Nephron (organoid): ENCODE data around the gene RAD23B.

ENCODE experiments used
- H3K27ac Mint-ChIP-seq, 3 experiments: 2 replicates each; pipeline ENCODE4 v1.8.0; 2020; ENCODE audit warnings: mixed read lengths in 3 of 3, mild to moderate bottlenecking in 2 of 3, moderate library complexity in 1 of 3
- H3K27me3 Mint-ChIP-seq: 2 replicates; pipeline ENCODE4 v1.8.0; 2021; ENCODE audit warnings: low read depth, mild to moderate bottlenecking, moderate library complexity, mixed read lengths
- H3K36me3 Mint-ChIP-seq: 2 replicates; pipeline ENCODE4 v1.8.0; 2020; ENCODE audit warnings: low read depth, mixed read lengths
- H3K4me1 Mint-ChIP-seq: 2 replicates; pipeline ENCODE4 v1.8.0; 2020; ENCODE audit warnings: mixed read lengths
- H3K4me3 Mint-ChIP-seq, 3 experiments: 2 replicates each; pipeline ENCODE4 v1.8.0; 2020; ENCODE audit warnings: mild to moderate bottlenecking in 3 of 3, mixed read lengths in 3 of 3, moderate library complexity in 2 of 3
- H3K9me3 Mint-ChIP-seq: 2 replicates; pipeline ENCODE4 v1.8.0; 2020; ENCODE audit warnings: mixed read lengths
- TF ChIP-seq, protein P1 (sequence below), 3 experiments: fragments of 200-600 bp; sonication (generic); IDR thresholded peaks; one replicate each; pipeline ENCODE4 v1.5.0; 2021; ENCODE audit warnings: antibody characterized with exemption in 3 of 3; ENCODE audit not compliant: unreplicated experiment in 3 of 3

Gene RAD23B

DNA sequence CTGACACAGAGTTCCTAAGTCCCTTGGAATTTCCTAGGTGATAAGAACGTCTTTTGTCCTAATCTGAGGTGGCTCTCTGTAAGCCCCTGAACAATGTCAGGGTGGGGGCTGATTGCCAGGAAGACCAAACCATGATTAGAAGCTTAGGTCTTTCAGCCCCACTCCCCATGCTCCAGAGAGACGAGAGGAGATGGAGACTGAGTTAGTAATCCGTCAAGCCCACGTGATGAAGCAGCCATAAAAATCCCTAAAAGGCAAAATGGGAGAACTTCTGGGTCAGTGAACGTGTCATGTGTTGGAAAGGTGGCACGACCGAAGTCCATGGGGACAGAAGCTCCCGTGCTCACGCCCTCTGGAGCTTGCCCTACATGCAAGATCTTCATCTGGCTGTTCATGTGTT lies 85.6 kb downstream of the RAD23B start:
- H3K9me3 Mint-ChIP-seq = no peaks in the 10 kb centered on the region
- peaks cover 4% of the 10 kb centered on the region for H3K27me3 Mint-ChIP-seq
- no peak overlapping the region for H3K4me3 Mint-ChIP-seq
- no peaks in the 10 kb centered on the region for H3K36me3 Mint-ChIP-seq
- H3K4me1 Mint-ChIP-seq = peaks cover 2% of the 10 kb centered on the region
- TF ChIP-seq, protein P1, sequence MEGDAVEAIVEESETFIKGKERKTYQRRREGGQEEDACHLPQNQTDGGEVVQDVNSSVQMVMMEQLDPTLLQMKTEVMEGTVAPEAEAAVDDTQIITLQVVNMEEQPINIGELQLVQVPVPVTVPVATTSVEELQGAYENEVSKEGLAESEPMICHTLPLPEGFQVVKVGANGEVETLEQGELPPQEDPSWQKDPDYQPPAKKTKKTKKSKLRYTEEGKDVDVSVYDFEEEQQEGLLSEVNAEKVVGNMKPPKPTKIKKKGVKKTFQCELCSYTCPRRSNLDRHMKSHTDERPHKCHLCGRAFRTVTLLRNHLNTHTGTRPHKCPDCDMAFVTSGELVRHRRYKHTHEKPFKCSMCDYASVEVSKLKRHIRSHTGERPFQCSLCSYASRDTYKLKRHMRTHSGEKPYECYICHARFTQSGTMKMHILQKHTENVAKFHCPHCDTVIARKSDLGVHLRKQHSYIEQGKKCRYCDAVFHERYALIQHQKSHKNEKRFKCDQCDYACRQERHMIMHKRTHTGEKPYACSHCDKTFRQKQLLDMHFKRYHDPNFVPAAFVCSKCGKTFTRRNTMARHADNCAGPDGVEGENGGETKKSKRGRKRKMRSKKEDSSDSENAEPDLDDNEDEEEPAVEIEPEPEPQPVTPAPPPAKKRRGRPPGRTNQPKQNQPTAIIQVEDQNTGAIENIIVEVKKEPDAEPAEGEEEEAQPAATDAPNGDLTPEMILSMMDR (IDR thresholded peaks at IDR 0.05; ENCODE audit: unreplicated experiment in 3 of 3) = no peak
- H3K27ac Mint-ChIP-seq = no peak overlapping the region

DNA sequence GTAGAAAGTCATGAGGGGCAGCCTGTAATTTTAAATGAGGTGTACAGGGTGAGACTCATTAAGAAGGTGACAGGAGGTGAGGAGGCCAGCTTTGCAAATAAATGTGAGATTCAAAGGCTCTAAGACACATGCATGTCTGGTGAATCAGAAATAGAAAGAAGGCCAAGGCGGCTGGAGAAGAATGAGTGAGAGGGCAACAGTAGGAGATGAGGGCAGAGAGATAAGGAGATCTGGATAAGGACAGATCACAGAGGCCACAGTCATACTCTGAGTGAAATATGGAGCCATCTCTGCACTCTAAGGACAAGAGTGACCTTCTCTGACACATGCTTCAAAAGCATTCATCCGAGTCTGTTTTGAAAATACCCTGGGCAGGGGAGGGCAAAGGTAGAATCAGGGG lies 90.7 kb downstream of the RAD23B start:
- Mint-ChIP-seq H3K4me1 (no peaks in the 10 kb centered on the region), H3K36me3 (no peaks in the 10 kb centered on the region), H3K4me3 (no peak overlapping the region), H3K27me3 (peaks cover 4% of the 10 kb centered on the region), H3K9me3 (no peaks in the 10 kb centered on the region), H3K27ac (no peak overlapping the region)
- TF ChIP-seq, protein P1 (IDR thresholded peaks at IDR 0.05; ENCODE audit: unreplicated experiment in 3 of 3) = no peak

DNA sequence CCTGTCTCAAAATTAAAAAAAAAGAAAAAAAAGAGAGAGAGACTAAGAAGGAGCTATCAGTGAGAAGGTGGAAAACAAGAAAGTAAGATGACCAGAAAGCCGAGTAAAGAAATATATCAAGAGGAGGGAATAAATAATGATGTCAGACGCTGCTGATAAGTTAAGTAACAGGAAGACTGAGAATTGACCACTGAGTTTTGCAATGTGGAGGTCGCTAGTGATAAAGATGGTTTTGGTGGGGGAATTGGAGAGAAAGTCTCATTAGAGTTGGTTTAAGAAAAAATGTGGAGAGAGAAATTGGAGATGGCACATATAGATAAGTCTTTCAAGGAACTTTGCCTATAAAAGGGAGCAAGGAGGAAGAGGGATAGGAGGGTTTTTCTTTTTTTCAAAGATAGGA lies 91.9 kb downstream of the RAD23B start:
- Mint-ChIP-seq H3K27ac (no peak overlapping the region), H3K36me3 (no peaks in the 10 kb centered on the region), H3K9me3 (no peaks in the 10 kb centered on the region), H3K4me1 (no peaks in the 10 kb centered on the region), H3K27me3 (peaks cover 4% of the 10 kb centered on the region), H3K4me3 (no peak overlapping the region)
- TF ChIP-seq, protein P1 (IDR thresholded peaks at IDR 0.05; ENCODE audit: unreplicated experiment in 3 of 3) = no peak

DNA sequence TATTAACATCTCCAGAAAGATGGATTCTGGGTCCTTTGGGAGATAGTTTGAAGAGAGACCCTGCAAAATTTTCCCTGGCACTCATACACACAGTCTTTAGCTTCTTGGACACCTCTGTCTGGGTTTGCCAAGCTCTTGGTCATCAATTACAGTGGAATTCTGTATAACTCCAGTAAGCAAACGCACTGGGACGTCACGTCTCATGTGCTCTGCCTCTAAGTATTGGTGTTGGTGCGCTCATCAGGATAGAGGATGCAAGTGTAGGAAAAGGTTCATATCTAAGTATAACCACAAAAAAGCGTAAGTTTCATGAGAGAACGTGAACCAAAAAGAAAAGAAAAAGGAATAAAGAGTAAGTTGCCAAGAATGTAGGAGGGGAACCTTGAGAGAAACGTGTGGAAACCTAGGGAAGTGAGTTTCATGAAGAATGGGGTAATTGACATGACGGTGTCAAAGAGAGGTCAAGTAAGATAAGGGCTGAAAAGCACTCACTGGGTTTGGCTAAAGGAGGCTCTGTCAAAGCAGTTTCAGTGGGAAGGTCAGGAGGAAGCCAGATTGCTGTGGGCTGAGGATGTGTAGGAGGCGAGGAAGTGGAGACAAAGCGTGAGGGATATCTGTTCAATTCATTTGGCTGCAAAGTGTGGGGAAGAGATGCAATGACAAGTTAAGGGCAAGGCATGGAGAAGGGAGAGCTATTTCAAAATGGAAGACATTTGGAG lies 92.7 kb downstream of the RAD23B start:
- no peak overlapping the region for H3K27ac Mint-ChIP-seq
- H3K36me3 Mint-ChIP-seq = no peaks in the 10 kb centered on the region
- H3K27me3 Mint-ChIP-seq = peaks cover 4% of the 10 kb centered on the region
- no peaks in the 10 kb centered on the region for H3K4me1 Mint-ChIP-seq
- H3K9me3 Mint-ChIP-seq = no peaks in the 10 kb centered on the region
- no peak overlapping the region for H3K4me3 Mint-ChIP-seq
- TF ChIP-seq, protein P1 (IDR thresholded peaks at IDR 0.05; ENCODE audit: unreplicated experiment in 3 of 3) = no peak

DNA sequence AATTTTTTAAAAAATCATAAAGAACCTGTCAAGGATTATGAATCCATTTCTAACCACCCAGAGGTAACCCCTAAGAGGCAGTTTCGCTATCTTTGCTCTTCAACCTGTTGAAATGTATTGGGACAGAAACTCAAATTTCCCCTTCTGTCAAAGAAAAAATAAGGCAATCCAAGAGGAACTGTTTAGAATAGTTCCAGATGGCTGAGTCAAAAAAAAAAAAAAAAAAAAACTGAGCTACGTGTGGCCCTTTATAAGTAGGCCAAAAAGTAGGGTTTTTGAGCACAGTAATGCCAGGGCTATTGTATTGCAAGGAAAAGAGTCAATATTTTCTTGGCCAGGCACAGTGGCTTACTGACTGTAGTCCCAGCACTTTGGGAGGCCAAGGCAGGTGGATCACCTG lies 94.9 kb downstream of the RAD23B start:
- Mint-ChIP-seq H3K27ac (no peak overlapping the region), H3K4me3 (no peak overlapping the region), H3K4me1 (no peaks in the 10 kb centered on the region), H3K36me3 (no peaks in the 10 kb centered on the region), H3K27me3 (no peaks in the 10 kb centered on the region), H3K9me3 (no peaks in the 10 kb centered on the region)
- TF ChIP-seq, protein P1 (IDR thresholded peaks at IDR 0.05; ENCODE audit: unreplicated experiment in 3 of 3) = no peak
